Subcutaneous adipose tissue (tissue), 4 donors: ENCODE results near the gene FGF14. TPM values are rescaled to one million over a fixed set of nuclear protein-coding genes. Genes with fewer than 3 reads are reported as not detected.

Experiments used
- total RNA-seq, 4 donors: library from RNA; depleted of rRNA; stranded (reverse); fragments of >200 nt; gene quantifications; one replicate each; pipeline ENCODE4 v1.1.0, GENCODE V29; 2016
- TF ChIP-seq, protein P1 (sequence below): fragments of 450-650 bp; IDR thresholded peaks from one replicate; pipeline ENCODE4 v1.5.1; 2016; ENCODE audit warnings: low read depth, mild to moderate bottlenecking, control low read depth, antibody characterized with exemption, moderate library complexity

Gene FGF14
- total RNA-seq, 4 donors from 2014 or later: 0.17 to 3.6 (median 0.93) TPM

DNA sequence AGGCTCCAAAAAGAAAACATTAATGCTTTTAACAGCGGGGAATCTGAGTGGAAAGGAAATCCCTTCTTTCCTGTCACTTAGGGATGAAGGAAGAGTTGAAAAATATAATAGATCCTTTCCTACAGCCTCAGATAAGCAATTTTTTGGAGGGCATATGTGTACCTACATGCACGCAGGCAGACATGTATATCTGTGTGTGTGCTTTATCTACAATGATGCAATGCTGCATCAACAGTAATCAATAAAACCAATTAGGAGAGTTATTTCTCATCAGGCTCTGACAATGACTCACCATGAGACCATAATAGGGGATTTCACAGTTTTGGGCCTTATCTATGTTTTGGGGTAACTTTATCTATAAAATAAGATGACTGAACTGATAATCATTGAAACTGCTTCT lies 505.3 kb downstream of the FGF14 start:
- TF ChIP-seq, protein P1, sequence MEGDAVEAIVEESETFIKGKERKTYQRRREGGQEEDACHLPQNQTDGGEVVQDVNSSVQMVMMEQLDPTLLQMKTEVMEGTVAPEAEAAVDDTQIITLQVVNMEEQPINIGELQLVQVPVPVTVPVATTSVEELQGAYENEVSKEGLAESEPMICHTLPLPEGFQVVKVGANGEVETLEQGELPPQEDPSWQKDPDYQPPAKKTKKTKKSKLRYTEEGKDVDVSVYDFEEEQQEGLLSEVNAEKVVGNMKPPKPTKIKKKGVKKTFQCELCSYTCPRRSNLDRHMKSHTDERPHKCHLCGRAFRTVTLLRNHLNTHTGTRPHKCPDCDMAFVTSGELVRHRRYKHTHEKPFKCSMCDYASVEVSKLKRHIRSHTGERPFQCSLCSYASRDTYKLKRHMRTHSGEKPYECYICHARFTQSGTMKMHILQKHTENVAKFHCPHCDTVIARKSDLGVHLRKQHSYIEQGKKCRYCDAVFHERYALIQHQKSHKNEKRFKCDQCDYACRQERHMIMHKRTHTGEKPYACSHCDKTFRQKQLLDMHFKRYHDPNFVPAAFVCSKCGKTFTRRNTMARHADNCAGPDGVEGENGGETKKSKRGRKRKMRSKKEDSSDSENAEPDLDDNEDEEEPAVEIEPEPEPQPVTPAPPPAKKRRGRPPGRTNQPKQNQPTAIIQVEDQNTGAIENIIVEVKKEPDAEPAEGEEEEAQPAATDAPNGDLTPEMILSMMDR: no peak

DNA sequence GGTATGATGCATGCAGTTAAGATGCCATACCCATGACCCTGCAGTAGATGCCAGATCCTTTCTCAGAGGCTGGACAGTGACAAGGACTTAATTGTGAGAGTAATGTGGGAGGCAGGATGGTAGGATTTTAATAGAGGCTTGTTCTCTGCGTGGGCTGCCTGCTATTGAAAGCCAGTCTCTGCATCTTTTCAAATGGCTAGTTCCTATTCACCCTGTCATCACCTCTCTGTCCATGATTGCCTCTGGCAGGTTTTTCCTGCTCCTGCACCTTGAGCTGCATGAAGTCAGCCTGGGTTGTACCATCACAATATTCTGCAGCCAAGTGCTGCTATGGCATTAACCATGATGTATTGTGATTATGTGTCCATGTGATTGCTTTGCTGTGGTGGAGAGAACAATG lies 508.8 kb downstream of the FGF14 start:
- TF ChIP-seq, protein P1: no peak

DNA sequence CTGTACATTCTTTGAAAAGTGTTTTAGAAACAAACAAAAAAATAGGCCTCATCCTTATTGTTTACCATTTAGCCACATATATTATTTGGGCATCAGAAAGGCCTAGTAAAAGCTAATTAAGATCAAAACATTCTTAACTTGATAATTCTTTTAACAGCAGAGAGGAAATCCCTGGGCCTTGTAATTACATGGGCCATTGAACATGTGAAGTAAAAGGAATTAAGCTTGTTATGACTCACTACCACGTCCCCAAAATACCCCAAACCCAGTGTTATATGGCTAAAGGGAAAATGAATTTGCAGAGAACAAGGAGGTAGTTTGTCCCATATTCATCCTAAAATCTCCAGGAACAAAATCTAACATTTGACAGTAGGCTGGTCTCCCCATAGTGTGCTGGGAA lies 509.6 kb downstream of the FGF14 start:
- TF ChIP-seq, protein P1: no peak

DNA sequence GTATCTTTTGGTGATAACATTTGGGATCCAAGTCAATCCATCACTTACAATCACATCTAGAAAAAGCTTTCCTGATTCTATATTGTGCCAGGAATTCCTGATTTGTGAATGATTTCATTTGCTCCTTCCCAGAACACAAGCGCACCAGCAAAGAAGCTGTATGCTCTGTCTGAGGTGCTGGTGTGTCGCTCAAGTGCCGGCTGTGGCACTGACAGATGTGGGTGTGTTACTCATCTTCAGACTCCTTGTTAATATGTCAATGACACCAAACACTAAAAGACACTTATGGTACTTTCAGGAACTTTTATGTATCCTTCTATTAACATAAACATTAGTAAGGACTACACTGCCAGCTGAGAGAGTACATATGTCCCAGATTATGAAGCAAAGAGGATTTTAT lies 520.3 kb downstream of the FGF14 start:
- TF ChIP-seq, protein P1: no peak

DNA sequence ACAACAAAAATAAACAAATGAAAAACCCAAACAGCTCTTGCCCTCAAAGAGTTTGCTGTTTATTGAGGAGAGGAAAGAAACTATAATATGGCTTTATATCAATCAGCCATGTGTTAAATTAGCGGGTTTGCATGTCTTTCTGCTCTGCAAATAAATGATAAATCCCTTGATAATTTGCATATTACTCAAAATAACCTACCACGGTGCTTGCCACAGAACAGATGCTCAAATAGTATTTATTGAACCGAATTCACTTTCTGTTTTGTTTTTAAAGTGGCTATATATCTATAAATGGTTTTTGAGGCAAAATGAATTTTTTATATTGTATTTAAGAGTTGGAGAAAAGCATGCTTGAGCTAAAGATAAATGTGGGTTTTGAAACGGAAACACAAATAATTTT lies 521.3 kb downstream of the FGF14 start:
- TF ChIP-seq, protein P1: no peak

DNA sequence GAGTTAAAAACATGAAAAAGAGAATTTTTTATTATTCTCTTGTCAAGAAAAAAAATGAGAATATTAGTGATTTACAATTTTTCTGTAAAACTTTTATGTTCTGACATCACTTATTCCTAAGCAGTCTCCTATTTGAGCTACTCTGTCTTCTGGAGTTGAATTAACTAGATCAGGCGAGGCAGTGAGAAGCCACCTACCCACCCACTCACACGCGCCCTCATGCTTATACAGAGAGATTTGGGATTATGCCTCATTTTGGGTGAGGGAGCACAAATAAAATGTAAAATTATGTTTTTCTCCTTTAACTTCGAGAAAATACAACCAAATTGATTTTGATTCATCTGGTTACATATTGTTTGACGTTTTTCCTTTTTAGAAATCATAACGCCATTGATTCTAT lies 524.9 kb downstream of the FGF14 start:
- TF ChIP-seq, protein P1: no peak

DNA sequence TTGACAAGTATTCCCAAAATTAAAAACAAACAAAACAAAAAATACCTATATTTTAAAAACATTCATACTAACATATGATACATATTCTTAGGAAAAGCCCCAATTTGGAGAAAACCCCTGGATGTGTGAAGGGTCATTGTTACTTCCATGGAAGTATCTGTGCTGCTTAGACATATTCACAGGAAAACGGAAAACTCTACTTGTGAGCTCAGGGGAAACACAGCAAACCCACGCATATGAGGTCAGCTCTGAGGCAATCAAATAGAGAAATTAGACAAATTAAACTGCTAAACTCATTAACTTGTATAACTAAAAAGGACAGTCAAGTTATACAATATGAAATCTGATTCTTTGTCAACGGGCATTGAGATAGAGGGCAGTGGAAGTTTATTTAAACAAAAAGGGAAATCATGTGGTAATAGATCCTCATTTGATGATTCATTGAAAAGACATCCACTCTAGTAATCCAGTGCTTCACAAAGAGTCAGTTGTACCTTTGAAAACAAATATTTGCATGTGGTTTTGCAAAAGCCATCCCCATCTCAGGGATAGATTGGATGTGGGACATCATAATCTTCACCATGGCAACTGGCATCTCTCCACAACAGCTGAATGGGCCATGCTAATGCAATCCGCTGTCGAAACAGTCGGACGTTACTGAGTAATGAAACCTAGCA lies 526.0 kb downstream of the FGF14 start:
- TF ChIP-seq, protein P1: no peak
